GM21529 (cell line): ENCODE measurements around the gene SEC61A1.
A peak's percentile ranks its signal among the peaks of the same experiment; 100 is the strongest.

ENCODE experiments used
- ATAC-seq: cut with Tn5 transposase; IDR thresholded peaks from one replicate; pipeline ENCODE4 v1.9.1; 2021; ENCODE audit not compliant: unreplicated experiment

SEC61A1 gene

GRCh38 chr3:128103136-128103676 lies 51.0 kb downstream of the SEC61A1 start:
- ATAC-seq: no peak

DNA sequence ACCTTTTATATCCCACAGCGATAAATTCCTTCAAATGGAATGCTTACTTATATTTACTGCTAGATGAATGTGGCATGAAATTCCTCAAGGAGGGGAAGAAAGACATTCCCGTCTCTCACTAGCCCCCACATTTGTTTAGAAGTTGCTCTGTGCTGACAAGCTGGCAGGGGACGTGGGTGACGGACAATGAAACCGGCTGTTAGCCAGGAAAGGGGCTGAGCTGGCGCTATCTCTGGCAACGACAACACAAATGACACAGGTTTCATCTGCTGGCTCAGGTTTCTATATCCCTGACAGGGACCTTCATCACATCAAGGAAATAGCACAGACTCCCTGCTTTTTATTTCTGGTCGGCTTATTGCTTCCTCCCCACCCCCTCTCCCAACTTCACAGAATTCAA lies 55.6 kb downstream of the SEC61A1 start:
- no peak for ATAC-seq

DNA sequence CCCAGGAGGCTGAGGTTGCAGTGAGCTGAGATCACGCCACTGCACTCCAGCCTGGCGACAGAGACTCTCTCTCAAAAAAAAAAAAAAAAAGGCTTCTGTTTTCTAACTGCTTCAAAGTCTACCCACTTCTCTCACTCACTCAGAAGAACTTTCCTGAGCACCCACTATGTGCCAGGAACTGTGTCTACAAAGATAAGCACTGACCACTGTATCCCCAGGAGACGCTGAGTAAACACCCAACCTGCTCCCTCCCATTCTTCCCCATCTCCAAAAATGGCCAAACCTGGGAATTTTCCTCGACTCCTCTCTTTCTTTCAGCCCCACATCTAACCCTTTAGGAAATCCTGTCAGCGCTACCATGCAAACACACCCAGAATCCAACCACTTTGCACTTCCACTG lies 58.9 kb downstream of the SEC61A1 start:
- ATAC-seq: no peak

- no peak for ATAC-seq
Observed at GRCh38 chr3:128112357-128112968, 60.2 kb downstream of the SEC61A1 start.

DNA sequence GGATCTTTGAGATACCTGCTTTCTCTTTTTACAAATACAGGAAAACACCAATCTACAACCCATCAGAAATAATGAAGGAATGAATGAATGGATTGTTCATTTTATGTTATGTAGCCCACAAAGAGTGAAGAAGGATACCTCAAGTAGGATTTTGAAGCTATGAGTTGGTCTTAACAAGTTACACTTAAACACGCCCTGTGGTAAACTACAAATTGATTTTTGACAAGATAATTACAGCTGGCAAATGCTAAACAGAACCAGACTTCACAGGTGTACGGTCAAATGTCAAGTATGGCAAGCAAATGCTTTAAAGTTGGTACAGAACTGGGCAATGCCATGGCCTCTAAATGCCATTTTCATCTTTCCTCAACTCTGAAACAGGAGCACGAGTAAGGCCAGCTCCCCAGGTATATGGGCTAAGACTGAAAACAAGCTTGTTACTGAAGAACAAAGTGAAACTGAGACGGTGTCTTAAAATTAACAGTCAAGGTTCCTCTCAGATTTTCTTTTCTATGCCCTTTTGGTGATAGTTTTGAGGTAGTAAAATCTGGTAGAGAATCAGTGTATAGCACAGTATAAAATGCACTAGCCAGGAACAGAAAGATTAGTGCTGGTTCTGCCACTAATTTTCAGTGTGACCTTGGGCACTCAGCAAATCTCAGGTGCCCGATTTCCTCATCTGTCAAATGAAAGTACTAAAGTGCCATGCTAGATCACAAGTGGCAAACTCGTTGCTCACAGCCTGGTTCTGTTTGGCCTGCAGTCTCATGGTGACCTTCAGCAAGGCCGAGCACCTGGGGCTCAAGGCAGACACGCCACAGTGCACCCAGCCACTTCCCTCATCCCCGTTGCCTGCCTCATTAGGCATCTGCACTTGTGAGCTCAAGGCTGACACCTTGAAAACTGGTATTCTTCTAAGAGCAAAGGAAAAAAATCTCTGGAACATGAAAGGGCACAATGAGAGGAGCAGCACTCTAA lies 61.9 kb downstream of the SEC61A1 start:
- ATAC-seq: peak; percentile 81
